HUES48 (cell line): Measurements from ENCODE around the gene PCLAF.

Experiments
- H3K27ac ChIP-seq: one replicate; pipeline ENCODE4 v1.7.0; 2013; ENCODE audit warnings: low read depth, low read length, inconsistent platforms
- H3K27me3 ChIP-seq: 2 replicates; pipeline ENCODE4 v1.6.1; 2013; ENCODE audit warnings: mild to moderate bottlenecking, low read length; ENCODE audit not compliant: control insufficient read depth, insufficient read depth
- H3K36me3 ChIP-seq: 2 replicates; pipeline ENCODE4 v1.6.1; 2013; ENCODE audit warnings: low read length; ENCODE audit not compliant: control insufficient read depth, insufficient read depth
- H3K4me1 ChIP-seq: 2 replicates; pipeline ENCODE4 v1.6.1; 2013; ENCODE audit warnings: mild to moderate bottlenecking, low read length; ENCODE audit not compliant: control insufficient read depth, insufficient read depth
- H3K4me3 ChIP-seq: 2 replicates; pipeline ENCODE4 v1.5.1; 2013; ENCODE audit warnings: mild to moderate bottlenecking, low read depth, low read length
- H3K9ac ChIP-seq: 2 replicates; pipeline ENCODE4 v1.6.1; 2013; ENCODE audit warnings: mild to moderate bottlenecking, low read depth, low read length, moderate library complexity
- H3K9me3 ChIP-seq: 2 replicates; pipeline ENCODE4 v1.6.1; 2013; ENCODE audit warnings: low read length; ENCODE audit not compliant: control insufficient read depth, insufficient read depth

Gene PCLAF

DNA sequence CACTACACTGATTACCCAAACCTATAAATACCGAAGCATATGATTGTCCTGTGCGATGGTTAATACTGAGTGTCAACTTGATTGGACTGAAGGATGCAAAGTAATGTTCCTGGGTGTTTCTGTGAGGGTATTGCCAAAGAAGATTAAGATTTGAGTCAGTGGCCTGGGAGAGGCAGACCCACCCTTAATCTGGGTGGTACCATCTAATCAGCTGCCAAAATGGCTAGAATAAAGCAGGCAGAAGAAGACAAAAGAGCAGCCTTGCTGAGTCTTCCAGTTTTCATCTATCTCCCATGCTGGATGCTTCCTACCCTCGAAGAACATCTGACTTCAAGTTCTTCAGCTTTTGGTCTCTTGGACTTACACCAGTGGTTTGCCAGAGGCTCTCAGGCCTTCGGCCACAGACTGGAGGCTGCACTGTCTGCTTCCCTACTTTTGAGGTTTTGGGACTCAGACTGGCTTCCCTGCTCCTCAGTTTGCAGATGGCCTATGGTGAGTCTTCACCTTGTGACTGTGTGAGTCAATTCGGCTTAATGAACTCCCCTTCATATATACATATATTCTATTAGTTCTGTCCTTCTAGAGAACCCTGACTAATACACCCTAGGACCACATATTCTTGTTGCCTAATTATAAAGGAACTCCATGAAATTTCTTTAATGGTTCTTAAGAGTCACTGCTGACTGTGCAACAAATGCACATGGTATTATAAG lies 56.9 kb downstream of the PCLAF start:
- Histone ChIP-seq H3K36me3 (no peaks in the 10 kb centered on the region), H3K9me3 (no peaks in the 10 kb centered on the region), H3K4me1 (no peaks in the 10 kb centered on the region), H3K27me3 (no peaks in the 10 kb centered on the region), H3K27ac (no peak overlapping the region), H3K4me3 (no peak overlapping the region), H3K9ac (no peak overlapping the region)

DNA sequence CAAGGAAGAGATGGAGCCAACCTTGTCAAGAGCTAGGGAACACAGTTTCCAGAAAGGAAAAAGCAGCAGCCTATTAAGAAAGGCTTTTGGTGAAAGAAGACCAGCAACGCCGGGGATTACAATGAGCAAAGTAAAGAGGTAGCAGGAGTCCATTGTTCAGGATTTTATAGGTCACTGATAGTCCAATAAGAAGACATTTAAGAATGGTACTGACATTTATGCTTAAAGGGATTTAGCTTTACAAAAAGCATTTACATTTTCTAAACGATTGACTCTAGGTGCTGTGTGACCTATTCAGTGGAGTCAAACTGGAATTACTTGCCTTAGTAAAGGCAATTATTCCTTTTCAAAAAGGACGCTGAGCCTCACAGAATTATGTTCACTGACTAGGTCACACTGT lies 66.0 kb downstream of the PCLAF start:
- H3K9ac ChIP-seq = no peak overlapping the region

DNA sequence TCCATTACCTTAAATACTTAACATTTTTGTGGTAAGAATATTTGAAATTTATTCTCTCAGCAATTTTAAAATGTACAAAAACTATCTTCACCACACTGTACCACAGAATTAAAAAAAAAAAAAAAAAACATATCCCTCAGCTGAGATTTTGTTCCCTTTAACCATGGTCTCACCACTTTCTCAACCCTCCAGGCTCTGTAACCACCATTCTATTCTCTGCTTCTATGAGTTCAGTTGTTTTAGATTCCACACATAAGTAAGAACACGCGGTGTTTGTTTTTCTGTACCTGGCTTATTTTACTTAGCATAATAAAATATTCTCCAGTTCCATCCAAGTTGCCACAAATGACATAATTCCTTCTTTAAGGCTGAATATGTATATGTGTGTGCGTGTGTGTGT lies 66.8 kb downstream of the PCLAF start:
- H3K4me1 ChIP-seq = peaks cover 5% of the 10 kb centered on the region; the same call in 1 of the 2 replicates
- no peak overlapping the region for H3K4me3 ChIP-seq
- H3K9me3 ChIP-seq = no peaks in the 10 kb centered on the region
- no peak overlapping the region for H3K9ac ChIP-seq
- no peak overlapping the region for H3K27ac ChIP-seq
- no peaks in the 10 kb centered on the region for H3K27me3 ChIP-seq
- no peaks in the 10 kb centered on the region for H3K36me3 ChIP-seq

More for the DNA sequence above, 66.0 kb downstream of the PCLAF start:
- H3K4me3 ChIP-seq = no peak overlapping the region
- H3K27me3 ChIP-seq = no peaks in the 10 kb centered on the region
- H3K27ac ChIP-seq = no peak overlapping the region
- no peaks in the 10 kb centered on the region for H3K36me3 ChIP-seq
- H3K9me3 ChIP-seq = no peaks in the 10 kb centered on the region
- H3K4me1 ChIP-seq = peaks cover 5% of the 10 kb centered on the region; the same call in 1 of the 2 replicates
